G401 (cell line): ENCODE results near the gene CRADD. TPM values are rescaled to one million over a fixed set of nuclear protein-coding genes. Genes with fewer than 3 reads are reported as not detected.
"Not testable (repeated sequence)": the region's sequence is repeated elsewhere in the genome, so short reads cannot be mapped to it uniquely, and the experiment has no call there.

Source experiments
- DNase-seq: peaks from one replicate; pipeline ENCODE4 v3.0.0-alpha.2; 2015; ENCODE audit warnings: low spot score
- in situ Hi-C: cut with HindIII; loops from 2 replicates; pipeline ENCODE4 v1.10.0; 2016; ENCODE audit warnings: low sequenced_read_pairs, mixed read lengths
- total RNA-seq: library from RNA; depleted of rRNA; stranded (reverse); fragments of >200 nt; shearing (Covaris generic); gene quantifications from 2 replicates; pipeline ENCODE4 v1.2.3, GENCODE V29; 2014

CRADD gene
- total RNA-seq, 1 experiment from 2014 or later, result 8.8 TPM

- in situ Hi-C loops, result no loop called here
Observed at GRCh38 chr12:93772003-93772700, 95.0 kb downstream of the CRADD start.

GRCh38 chr12:93773122-93773871 lies 96.1 kb downstream of the CRADD start:
- in situ Hi-C loops, result no loop called here
- no peak for DNase-seq

More at GRCh38 chr12:93772003-93772700, 95.0 kb downstream of the CRADD start:
- no peak for DNase-seq

GRCh38 chr12:93776581-93777018 lies 99.4 kb downstream of the CRADD start:
- no peak for DNase-seq

GRCh38 chr12:93777254-93777653 lies 100.1 kb downstream of the CRADD start:
- peak; percentile 52 for DNase-seq
- in situ Hi-C loops, result no loop called here

More at GRCh38 chr12:93776581-93777018, 99.4 kb downstream of the CRADD start:
- in situ Hi-C loops, result no loop called here

GRCh38 chr12:93778306-93778705 lies 101.1 kb downstream of the CRADD start:
- in situ Hi-C loops, result no loop called here
- DNase-seq, result peak; percentile 27

GRCh38 chr12:93778766-93779165 lies 101.6 kb downstream of the CRADD start:
- no peak for DNase-seq
- in situ Hi-C loops, result no loop called here

- no peak for DNase-seq
- in situ Hi-C loops, result no loop called here
Observed at GRCh38 chr12:93780101-93780641, 103.0 kb downstream of the CRADD start.

- DNase-seq, in situ Hi-C loops: not testable (repeated sequence)
Observed at GRCh38 chr12:93780886-93781285, 103.7 kb downstream of the CRADD start.

- DNase-seq, in situ Hi-C loops: not testable (repeated sequence)
Observed at GRCh38 chr12:93781961-93782360, 104.8 kb downstream of the CRADD start.

GRCh38 chr12:93782853-93783252 lies 105.7 kb downstream of the CRADD start:
- in situ Hi-C loops, result no loop called here
- DNase-seq, result no peak

- in situ Hi-C loops, result no loop called here
- no peak for DNase-seq
Observed at GRCh38 chr12:93783832-93784231, 106.7 kb downstream of the CRADD start.

GRCh38 chr12:93784339-93785086 lies 107.3 kb downstream of the CRADD start:
- in situ Hi-C loops, result no loop called here
- DNase-seq, result peak; percentile 50

- DNase-seq, result peak; percentile 13
- in situ Hi-C loops, result no loop called here
Observed at GRCh38 chr12:93785249-93786010, 108.3 kb downstream of the CRADD start.

GRCh38 chr12:93786656-93787397 lies 109.7 kb downstream of the CRADD start:
- DNase-seq, result no peak
- in situ Hi-C loops, result no loop called here

- in situ Hi-C loops, result no loop called here
- DNase-seq, result no peak
Observed at GRCh38 chr12:93788853-93789252, 111.7 kb downstream of the CRADD start.

GRCh38 chr12:93789767-93790166 lies 112.6 kb downstream of the CRADD start:
- DNase-seq, result no peak
- in situ Hi-C loops, result no loop called here

- DNase-seq, result no peak
- in situ Hi-C loops, result no loop called here
Observed at GRCh38 chr12:93790472-93791152, 113.4 kb downstream of the CRADD start.

- DNase-seq, result no peak
- in situ Hi-C loops, result no loop called here
Observed at GRCh38 chr12:93793007-93793406, 115.8 kb downstream of the CRADD start.
